GM12801 (cell line): Measurements from ENCODE around the gene MACROD2.

Source experiments
- CTCF ChIP-seq: IDR thresholded peaks from one replicate; pipeline ENCODE4 v1.5.1; 2011; ENCODE audit warnings: control low read depth; ENCODE audit not compliant: insufficient read length; ENCODE audit errors: extremely low read depth

MACROD2 gene

DNA sequence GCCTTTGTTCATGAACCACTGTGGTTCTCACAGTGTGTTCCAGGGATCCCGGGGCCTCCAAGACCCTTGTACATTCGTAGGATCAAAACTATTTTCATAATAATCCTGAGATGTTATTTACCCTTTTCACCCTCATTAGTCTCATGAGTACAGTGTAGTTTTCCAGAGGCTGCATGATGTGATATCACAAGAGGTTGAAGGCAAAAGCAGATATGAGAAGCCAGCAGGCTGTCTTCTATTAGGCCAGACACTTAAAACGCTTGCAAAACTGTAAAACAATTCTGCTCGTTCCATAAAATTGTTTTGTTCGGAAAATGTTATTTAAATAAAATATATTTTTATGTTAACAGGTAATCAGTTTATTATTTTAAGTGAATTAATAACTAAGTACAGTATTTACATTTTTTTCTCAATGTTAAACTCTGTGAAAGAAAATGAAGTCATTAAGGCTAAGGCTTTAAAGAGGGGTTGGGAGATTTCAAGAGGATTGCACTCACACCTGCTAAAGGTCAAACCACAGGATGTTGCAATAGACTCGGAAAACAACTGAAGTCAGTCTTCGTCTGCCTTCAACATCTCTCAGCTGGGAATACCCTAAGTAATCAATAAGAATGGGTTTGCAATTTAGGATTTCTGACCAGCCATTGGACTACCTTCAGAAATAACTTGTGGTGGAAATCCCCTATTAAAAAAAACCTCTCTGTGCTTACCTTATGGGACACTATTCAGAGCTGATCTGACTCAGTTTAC, 2103.7 kb downstream of the MACROD2 start:
- TF ChIP-seq CTCF, result no peak

DNA sequence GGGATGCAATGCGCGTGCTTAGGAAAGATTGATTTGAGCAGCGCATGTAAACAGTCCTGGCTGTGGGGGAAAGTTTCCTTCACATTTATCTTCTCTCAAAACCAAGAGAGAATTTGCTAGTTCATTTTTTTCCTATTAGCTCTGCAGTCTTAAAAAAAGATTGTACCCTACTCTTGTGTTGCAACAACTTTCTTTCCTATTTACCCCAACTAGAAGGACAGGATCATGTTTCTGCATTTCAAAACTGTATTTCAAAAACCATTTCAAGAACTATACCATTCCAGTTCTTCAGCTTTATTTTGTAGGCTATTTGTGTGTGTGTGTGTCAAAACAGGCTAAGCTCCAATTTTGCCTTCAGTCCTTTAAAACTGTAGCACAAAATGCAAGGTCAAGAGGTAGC, 2104.8 kb downstream of the MACROD2 start:
- TF ChIP-seq CTCF, result no peak

- TF ChIP-seq CTCF, result no peak
Measured at GRCh38 chr20:16100767-16101166, 2105.5 kb downstream of the MACROD2 start.
